SH-SY5Y (cell line): ENCODE measurements around the gene EPB41L4B.

ENCODE experiments used
- GATA2 ChIP-seq: IDR thresholded peaks from 2 replicates; pipeline ENCODE4 v1.6.1; 2011; ENCODE audit warnings: mild to moderate bottlenecking, low read depth, low read length
- GATA3 ChIP-seq: IDR thresholded peaks from 2 replicates; pipeline ENCODE4 v1.6.1; 2011; ENCODE audit warnings: low read depth, mild to moderate bottlenecking, low read length, moderate library complexity

DNA sequence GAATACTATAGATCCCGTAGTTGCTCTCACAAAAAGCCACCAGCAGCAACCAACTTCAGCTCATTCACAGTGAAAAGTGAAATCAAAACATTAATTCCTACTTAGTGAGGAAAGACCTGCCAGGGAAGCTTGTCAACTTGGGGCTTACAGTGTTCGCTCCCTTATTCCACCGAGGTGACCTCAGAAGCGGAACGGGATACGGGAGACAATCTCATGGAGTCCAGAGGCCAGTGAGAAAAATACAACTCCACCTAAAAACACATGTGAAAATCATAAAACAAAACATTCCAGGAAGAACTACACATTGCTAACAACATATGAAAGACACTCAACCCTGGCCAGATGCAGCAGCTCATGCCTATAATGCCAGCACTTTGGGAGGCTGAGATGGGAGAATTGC, 11.6 kb downstream of the EPB41L4B start:
- TF ChIP-seq GATA3 (no peak), GATA2 (no peak)
